Measurements from ENCODE around the gene ZNHIT1. TPM values are rescaled to one million over a fixed set of nuclear protein-coding genes. Genes with fewer than 3 reads are reported as not detected.

Gene ZNHIT1
- total RNA-seq (10 to 100 TPM; 49.2 to 72.3 TPM), polyA plus RNA-seq (100 to 1,000 TPM in 1 of 2 donors, 10 to 100 TPM in 1; 69.4 to 167 TPM)
- long read RNA-seq, donor 1, transcript ZNHIT1-203 (4 exons, 2,898 nt), result minor isoform, 11 of 54 reads
- long read RNA-seq, donor 1, transcript ZNHIT1-201 (5 exons, 1,225 nt), result major isoform, 43 of 54 reads
- long read RNA-seq, donor 1, partial matches to known transcripts, result 0 of 54 reads
- long read RNA-seq, donor 1, other reads (novel, unspliced or antisense), result 0 of 54 reads
- long read RNA-seq, donor 2, transcript ZNHIT1-201 (5 exons, 1,225 nt), result major isoform, 21 of 32 reads
- long read RNA-seq, donor 2, partial matches to known transcripts, result 7 of 32 reads
- long read RNA-seq, donor 2, other reads (novel, unspliced or antisense), result 0 of 32 reads
- long read RNA-seq, donor 3, transcript ZNHIT1-203 (4 exons, 2,898 nt), result minor isoform, 5 of 32 reads
- long read RNA-seq, donor 3, transcript ZNHIT1-201 (5 exons, 1,225 nt), result major isoform, 27 of 32 reads
- long read RNA-seq, donor 3, partial matches to known transcripts, result 0 of 32 reads
- long read RNA-seq, donor 3, other reads (novel, unspliced or antisense), result 0 of 32 reads
- long read RNA-seq, donor 4, transcript ZNHIT1-201 (5 exons, 1,225 nt), result major isoform, 26 of 30 reads
- long read RNA-seq, donor 4, partial matches to known transcripts, result 0 of 30 reads
- long read RNA-seq, donor 4, other reads (novel, unspliced or antisense), result 0 of 30 reads
- long read RNA-seq, donor 5, transcript ZNHIT1-203 (4 exons, 2,898 nt), result minor isoform, 8 of 86 reads
- long read RNA-seq, donor 5, transcript ZNHIT1-201 (5 exons, 1,225 nt), result major isoform, 73 of 86 reads
- long read RNA-seq, donor 5, partial matches to known transcripts, result 0 of 86 reads
- long read RNA-seq, donor 5, other reads (novel, unspliced or antisense), result 5 of 86 reads

DNA sequence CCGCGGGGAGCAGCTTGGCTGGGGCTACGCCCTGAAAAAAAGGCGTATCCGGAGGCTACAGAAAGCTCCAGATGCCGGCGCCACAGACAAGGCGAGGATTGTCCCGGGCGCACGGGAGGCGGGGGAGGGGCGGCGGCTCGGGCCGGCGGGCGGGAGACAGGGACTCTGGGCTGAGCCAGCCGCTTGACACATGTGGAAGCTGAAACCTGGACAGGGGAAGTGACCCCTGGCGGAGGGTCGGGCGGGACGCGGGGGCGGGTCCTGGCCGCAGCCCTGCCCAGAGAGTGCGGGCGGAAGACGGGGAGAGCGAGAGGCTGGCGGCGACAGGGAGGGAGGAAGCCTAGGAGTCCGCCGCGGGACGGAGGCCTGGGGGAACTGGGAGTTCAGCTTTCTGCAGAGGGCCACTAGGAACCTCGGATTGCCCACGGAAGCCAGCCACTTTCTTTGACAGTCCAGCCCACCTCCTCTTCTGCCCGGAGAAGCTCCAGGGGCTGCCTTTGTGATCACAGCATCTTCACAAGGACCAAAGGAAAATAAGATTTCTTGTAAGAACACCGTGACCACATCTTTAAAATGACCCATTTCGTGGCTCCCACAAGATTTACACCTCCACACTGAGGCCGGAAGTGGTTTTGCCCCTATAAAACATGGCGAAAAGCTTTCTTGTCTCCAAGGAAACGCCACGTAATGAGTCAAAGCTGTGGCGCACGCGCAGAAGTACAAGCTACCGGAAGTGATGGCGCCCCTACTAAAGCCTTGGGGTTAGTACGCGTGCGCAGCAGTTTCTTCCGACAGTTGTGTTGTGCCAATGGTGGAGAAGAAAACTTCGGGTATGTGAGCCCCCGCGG lies at the start of gene ZNHIT1, which contains the start of gene PLOD3:
TSS of gene ZNHIT1 (plus strand) at position 778 of the 848 bp plus-strand sequence. CDS start at position 809, 31 bp downstream.
TSS of gene PLOD3 (minus strand) at position 194 of the 848 bp plus-strand sequence. CDS start 307 bp downstream, outside the sequence.
- Histone ChIP-seq H3K4me1 (ENCODE audit: control insufficient read depth in 5 of 5, insufficient read depth in 5 of 5, low read length in 5 of 5) (peaks cover 0 to 18% (median 7%) of the 10 kb centered on the region in 5 donors), H3K27ac (ENCODE audit: low read depth in 1 of 2, low read length in 1 of 2) (peak within 1 kb of the TSS; percentile 90 to 96), H3K27me3 (ENCODE audit: control insufficient read depth in 3 of 3, insufficient read depth in 3 of 3, low read length in 2 of 3) (no peaks in the 10 kb centered on the region), H3K4me3 (peak within 1 kb of the TSS; percentile 78), H3K9ac (ENCODE audit: insufficient read depth in 1 of 2, low read length in 2 of 2) (peak within 1 kb of the TSS; percentile 50 to 69), H3K9me3 (ENCODE audit: control insufficient read depth in 4 of 4, insufficient read depth in 3 of 4, low read length in 3 of 4) (no peaks in the 10 kb centered on the region), H3K36me3 (ENCODE audit: control insufficient read depth in 4 of 4, insufficient read depth in 4 of 4, low read length in 4 of 4) (peaks cover 0 to 23% (median 10%) of the 10 kb centered on the region in 4 donors)
- no peak for TF ChIP-seq CTCF (IDR thresholded peaks at IDR 0.05; ENCODE audit: control extremely low read depth, extremely low read depth)
- peak; percentile 97 to 100 (median 99) for DNase-seq
- WGBS, 2 donors, result 1% methylated on average over 48 to 57 of the region's 57 CpGs
- ATAC-seq (ENCODE audit: insufficient read depth, low FRiP score), result peak; percentile 91

GRCh38 chr7:101168412-101169049 lies 49.4 kb upstream of the ZNHIT1 start:
- Histone ChIP-seq H3K4me1 (ENCODE audit: control insufficient read depth in 5 of 5, insufficient read depth in 5 of 5, low read length in 5 of 5) (peaks cover 0 to 36% (median 7%) of the 10 kb centered on the region in 5 donors), H3K9ac (ENCODE audit: insufficient read depth in 1 of 2, low read length in 2 of 2) (no peak overlapping the region), H3K9me3 (ENCODE audit: control insufficient read depth in 4 of 4, insufficient read depth in 3 of 4, low read length in 3 of 4) (peaks cover 0 to 11% (median 0%) of the 10 kb centered on the region in 4 donors), H3K4me3 (no peak overlapping the region), H3K36me3 (ENCODE audit: control insufficient read depth in 4 of 4, insufficient read depth in 4 of 4, low read length in 4 of 4) (no peaks in the 10 kb centered on the region), H3K27ac (ENCODE audit: low read depth in 1 of 2, low read length in 1 of 2) (no peak overlapping the region), H3K27me3 (ENCODE audit: control insufficient read depth in 3 of 3, insufficient read depth in 3 of 3, low read length in 2 of 3) (peaks cover 19 to 84% (median 73%) of the 10 kb centered on the region in 3 donors)
- no peak for TF ChIP-seq CTCF (IDR thresholded peaks at IDR 0.05; ENCODE audit: control extremely low read depth, extremely low read depth)
- ATAC-seq (ENCODE audit: insufficient read depth, low FRiP score) (no peak), DNase-seq (no peak)
- 4 to 8% methylated on average over 5 to 6 of the region's 6 CpGs for WGBS, 2 donors

Measured in lung (tissue), 16 donors.